Panc1 (cell line): ENCODE measurements around the gene SLC38A9. TPM values are rescaled to one million over a fixed set of nuclear protein-coding genes. Genes with fewer than 3 reads are reported as not detected.

Source experiments
- ATAC-seq: fragments of 200-7000 bp; cut with Tn5 transposase; 2 replicates; pipeline ENCODE4 v1.9.1; 2020; ENCODE audit warnings: mild to moderate bottlenecking, moderate library complexity
- BruUV-seq: library from RNA; stranded (reverse); fragments of 400-500 nt; replicated peaks from 2 replicates; lab custom pipeline; 2021; lab: Mats Ljungman, UMichigan
- CTCF ChIA-PET: fragments of 300-600 bp; sonication (Branson Sonifier 250); formaldehyde crosslinking; loops from one replicate; lab custom pipeline; 2022; ENCODE audit warnings: antibody characterized with exemption; lab: Charles Lee
- POLR2A ChIA-PET: fragments of 300-600 bp; sonication (Branson Sonifier 250); formaldehyde crosslinking; loops from one replicate; lab custom pipeline; 2022; ENCODE audit warnings: antibody characterized with exemption; lab: Charles Lee
- DNase-seq: peaks from one replicate; pipeline ENCODE4 v3.0.0-alpha.2; 2010; ENCODE audit warnings: low read depth, low spot score
- H3K27ac ChIP-seq: 2 replicates; pipeline ENCODE4 v1.5.1; 2011; ENCODE audit warnings: mild to moderate bottlenecking, low read length, inconsistent platforms
- H3K27me3 ChIP-seq: fragments of 200-500 bp; sonication (Bioruptor generic); 2 replicates; pipeline ENCODE4 v1.6.0; 2014; ENCODE audit warnings: low read length, inconsistent platforms; ENCODE audit not compliant: control insufficient read depth, insufficient read depth
- H3K36me3 ChIP-seq: fragments of 200-500 bp; sonication (Bioruptor generic); 2 replicates; pipeline ENCODE4 v1.5.1; 2014; ENCODE audit warnings: inconsistent platforms, mild to moderate bottlenecking, low read length, moderate library complexity; ENCODE audit not compliant: control insufficient read depth, insufficient read depth
- H3K4me1 ChIP-seq: 2 replicates; pipeline ENCODE4 v1.5.1; 2011; ENCODE audit warnings: inconsistent platforms, mild to moderate bottlenecking, low read length, moderate library complexity; ENCODE audit not compliant: control insufficient read depth, insufficient read depth
- H3K4me3 ChIP-seq, 2 experiments: 2 replicates each; pipeline ENCODE4 v1.5.1; 2011 to 2012; ENCODE audit warnings: low read depth in 2 of 2, low read length in 2 of 2, mild to moderate bottlenecking in 2 of 2, inconsistent platforms in 1 of 2, moderate library complexity in 1 of 2
- H3K9me3 ChIP-seq: fragments of 200-500 bp; sonication (Bioruptor generic); 2 replicates; pipeline ENCODE4 v1.5.1; 2014; ENCODE audit warnings: low read depth, mild to moderate bottlenecking, inconsistent platforms, low read length, moderate library complexity; ENCODE audit not compliant: control insufficient read depth, insufficient read depth
- POLR2AphosphoS5 ChIP-seq: IDR thresholded peaks from 2 replicates; pipeline ENCODE4 v1.6.1; 2012; ENCODE audit warnings: mild to moderate bottlenecking, low read depth, low read length, moderate library complexity
- SIN3A ChIP-seq: IDR thresholded peaks from 2 replicates; pipeline ENCODE4 v1.6.1; 2012; ENCODE audit warnings: low read depth, mild to moderate bottlenecking, low read length, moderate library complexity, borderline replicate concordance; ENCODE audit not compliant: insufficient read depth
- TCF7L2 ChIP-seq: IDR thresholded peaks from 2 replicates; pipeline ENCODE4 v1.6.1; 2011; ENCODE audit warnings: mild to moderate bottlenecking, low read depth, low read length, inconsistent platforms
- in situ Hi-C: cut with HindIII; loops from 2 replicates; pipeline ENCODE4 v1.10.0; 2016; ENCODE audit warnings: low sequenced_read_pairs, low pct_unique_long_range_greater_than_20kb
- intact Hi-C: fragments of 100-400 bp; cut with micrococcal nuclease; formaldehyde crosslinking; loops from one replicate; pipeline ENCODE4 v1.10.0; 2022; ENCODE audit not compliant: unreplicated experiment
- total RNA-seq: library from RNA; stranded (reverse); gene quantifications from one replicate; pipeline ENCODE4 v1.2.1, GENCODE V29; 2021; ENCODE audit not compliant: unreplicated experiment
- TF ChIP-seq, protein P1 (sequence below), 2 experiments: IDR thresholded peaks; 2 replicates each; pipeline ENCODE4 v1.6.1; 2011 to 2012; ENCODE audit warnings: low read depth in 2 of 2, control low read depth in 1 of 2, low read length in 1 of 2, mild to moderate bottlenecking in 1 of 2, moderate library complexity in 1 of 2; ENCODE audit not compliant: insufficient read depth in 1 of 2
- TF ChIP-seq, protein P2 (sequence below): fragments of 450-650 bp; IDR thresholded peaks from 2 replicates; pipeline ENCODE4 v1.5.1; 2017; ENCODE audit warnings: mild to moderate bottlenecking

The SLC38A9 gene
- total RNA-seq, 1 experiment from 2014 or later, result 12.8 TPM

DNA sequence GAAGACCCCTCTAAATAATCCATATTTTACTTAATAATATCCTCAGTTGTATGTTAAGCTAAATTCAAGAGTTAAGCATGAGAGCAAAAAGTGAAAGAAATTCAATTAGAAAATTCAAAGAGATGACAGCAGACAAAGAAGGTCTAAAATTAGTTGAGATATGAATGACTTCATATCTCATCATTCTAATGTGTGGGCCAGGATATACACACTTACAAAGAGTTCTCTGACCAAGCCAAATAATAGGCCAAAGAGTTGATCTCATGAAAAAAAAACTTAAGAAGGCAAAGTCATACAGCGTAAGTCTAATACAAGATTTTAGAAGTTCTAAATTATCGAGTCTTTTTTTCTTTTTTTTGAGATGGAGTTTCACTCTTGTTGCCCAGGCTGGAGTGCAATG lies 89.7 kb downstream of the SLC38A9 start:
- ATAC-seq, result no peak
- Histone ChIP-seq H3K4me3 (no peak overlapping the region), H3K36me3 (no peaks in the 10 kb centered on the region), H3K27ac (no peak overlapping the region), H3K9me3 (no peaks in the 10 kb centered on the region), H3K4me1 (no peaks in the 10 kb centered on the region), H3K27me3 (no peaks in the 10 kb centered on the region)
- TF ChIP-seq, protein P1, sequence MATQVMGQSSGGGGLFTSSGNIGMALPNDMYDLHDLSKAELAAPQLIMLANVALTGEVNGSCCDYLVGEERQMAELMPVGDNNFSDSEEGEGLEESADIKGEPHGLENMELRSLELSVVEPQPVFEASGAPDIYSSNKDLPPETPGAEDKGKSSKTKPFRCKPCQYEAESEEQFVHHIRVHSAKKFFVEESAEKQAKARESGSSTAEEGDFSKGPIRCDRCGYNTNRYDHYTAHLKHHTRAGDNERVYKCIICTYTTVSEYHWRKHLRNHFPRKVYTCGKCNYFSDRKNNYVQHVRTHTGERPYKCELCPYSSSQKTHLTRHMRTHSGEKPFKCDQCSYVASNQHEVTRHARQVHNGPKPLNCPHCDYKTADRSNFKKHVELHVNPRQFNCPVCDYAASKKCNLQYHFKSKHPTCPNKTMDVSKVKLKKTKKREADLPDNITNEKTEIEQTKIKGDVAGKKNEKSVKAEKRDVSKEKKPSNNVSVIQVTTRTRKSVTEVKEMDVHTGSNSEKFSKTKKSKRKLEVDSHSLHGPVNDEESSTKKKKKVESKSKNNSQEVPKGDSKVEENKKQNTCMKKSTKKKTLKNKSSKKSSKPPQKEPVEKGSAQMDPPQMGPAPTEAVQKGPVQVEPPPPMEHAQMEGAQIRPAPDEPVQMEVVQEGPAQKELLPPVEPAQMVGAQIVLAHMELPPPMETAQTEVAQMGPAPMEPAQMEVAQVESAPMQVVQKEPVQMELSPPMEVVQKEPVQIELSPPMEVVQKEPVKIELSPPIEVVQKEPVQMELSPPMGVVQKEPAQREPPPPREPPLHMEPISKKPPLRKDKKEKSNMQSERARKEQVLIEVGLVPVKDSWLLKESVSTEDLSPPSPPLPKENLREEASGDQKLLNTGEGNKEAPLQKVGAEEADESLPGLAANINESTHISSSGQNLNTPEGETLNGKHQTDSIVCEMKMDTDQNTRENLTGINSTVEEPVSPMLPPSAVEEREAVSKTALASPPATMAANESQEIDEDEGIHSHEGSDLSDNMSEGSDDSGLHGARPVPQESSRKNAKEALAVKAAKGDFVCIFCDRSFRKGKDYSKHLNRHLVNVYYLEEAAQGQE (IDR thresholded peaks at IDR 0.05; ENCODE audit: insufficient read depth in 1 of 2, low read depth in 2 of 2, low read length in 1 of 2), result no peak
- TF ChIP-seq, protein P2, sequence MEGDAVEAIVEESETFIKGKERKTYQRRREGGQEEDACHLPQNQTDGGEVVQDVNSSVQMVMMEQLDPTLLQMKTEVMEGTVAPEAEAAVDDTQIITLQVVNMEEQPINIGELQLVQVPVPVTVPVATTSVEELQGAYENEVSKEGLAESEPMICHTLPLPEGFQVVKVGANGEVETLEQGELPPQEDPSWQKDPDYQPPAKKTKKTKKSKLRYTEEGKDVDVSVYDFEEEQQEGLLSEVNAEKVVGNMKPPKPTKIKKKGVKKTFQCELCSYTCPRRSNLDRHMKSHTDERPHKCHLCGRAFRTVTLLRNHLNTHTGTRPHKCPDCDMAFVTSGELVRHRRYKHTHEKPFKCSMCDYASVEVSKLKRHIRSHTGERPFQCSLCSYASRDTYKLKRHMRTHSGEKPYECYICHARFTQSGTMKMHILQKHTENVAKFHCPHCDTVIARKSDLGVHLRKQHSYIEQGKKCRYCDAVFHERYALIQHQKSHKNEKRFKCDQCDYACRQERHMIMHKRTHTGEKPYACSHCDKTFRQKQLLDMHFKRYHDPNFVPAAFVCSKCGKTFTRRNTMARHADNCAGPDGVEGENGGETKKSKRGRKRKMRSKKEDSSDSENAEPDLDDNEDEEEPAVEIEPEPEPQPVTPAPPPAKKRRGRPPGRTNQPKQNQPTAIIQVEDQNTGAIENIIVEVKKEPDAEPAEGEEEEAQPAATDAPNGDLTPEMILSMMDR, result no peak
- intact Hi-C loops, result no loop called here
- in situ Hi-C loops, result no loop called here
- POLR2A ChIA-PET, result no interaction called here
- DNase-seq, result no peak
- CTCF ChIA-PET, result no interaction called here
- BruUV-seq, result no TSS peak

DNA sequence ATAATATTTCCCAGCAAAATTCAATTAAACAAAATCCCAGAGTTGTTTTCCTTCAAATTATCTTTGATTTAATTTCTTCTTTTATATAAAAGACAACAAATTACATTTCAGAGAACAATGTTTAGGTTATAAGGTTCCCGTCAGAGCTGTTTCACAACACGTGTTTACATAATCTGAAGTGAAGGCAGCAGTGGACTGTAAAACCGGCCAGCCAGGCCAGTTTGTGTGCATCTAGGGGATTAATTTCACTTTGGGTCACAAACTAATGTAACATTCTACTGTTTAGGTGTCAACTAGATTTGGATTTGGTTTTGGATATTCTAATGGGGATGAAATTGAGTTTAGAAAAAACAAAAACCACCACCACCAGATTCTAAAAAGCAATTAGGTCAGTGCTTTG lies 90.9 kb downstream of the SLC38A9 start:
- no peaks in the 10 kb centered on the region for H3K9me3 ChIP-seq
- in situ Hi-C loops (no loop called here), intact Hi-C loops (no loop called here)
- no peak overlapping the region for H3K27ac ChIP-seq
- ATAC-seq, result no peak
- TF ChIP-seq SIN3A, result no peak
- TF ChIP-seq, protein P2, result no peak
- TF ChIP-seq, protein P1 (IDR thresholded peaks at IDR 0.05; ENCODE audit: insufficient read depth in 1 of 2, low read depth in 2 of 2, low read length in 1 of 2), result no peak
- TF ChIP-seq POLR2AphosphoS5, result no peak
- no peak for TF ChIP-seq TCF7L2
- no TSS peak for BruUV-seq
- no peaks in the 10 kb centered on the region for H3K27me3 ChIP-seq
- ChIA-PET CTCF (no interaction called here), POLR2A (no interaction called here)
- no peak overlapping the region for H3K4me3 ChIP-seq
- no peaks in the 10 kb centered on the region for H3K4me1 ChIP-seq
- no peaks in the 10 kb centered on the region for H3K36me3 ChIP-seq
- DNase-seq, result no peak
